Measurements from ENCODE around the gene OSBPL1A. TPM values are rescaled to one million over a fixed set of nuclear protein-coding genes. Genes with fewer than 3 reads are reported as not detected.

OSBPL1A gene
- total and polyA plus RNA-seq, 2 of the 8 experiments (the other 6 are each of a cell fraction or from before 2014, with no cell fraction given), result 53.2 to 74.9 TPM

DNA sequence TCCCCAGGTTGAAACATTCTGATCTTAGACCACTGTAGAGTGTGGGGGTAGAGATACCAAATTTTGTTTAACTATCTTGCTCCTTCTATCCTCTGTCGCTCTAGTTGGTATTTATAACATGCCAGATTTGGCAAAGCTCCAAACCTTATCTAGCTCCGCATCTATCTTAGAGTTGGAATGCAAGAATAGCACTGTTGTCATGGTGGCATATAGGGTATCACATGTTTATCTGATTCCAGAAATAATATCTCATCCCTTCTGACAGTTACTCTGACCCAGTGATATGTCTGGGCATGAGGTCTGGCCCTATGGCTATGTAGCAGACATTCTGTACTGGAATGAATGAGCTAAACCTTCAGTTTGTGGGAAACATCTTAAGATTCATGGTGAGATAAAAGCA, 207.0 kb downstream of the OSBPL1A start:
- Histone ChIP-seq H3K4me2 (ENCODE audit: insufficient read depth in 1 of 2, low read depth in 2 of 2, low read length in 2 of 2) (no peak overlapping the region), H3K27ac (ENCODE audit: low read depth, low read length) (no peak overlapping the region), H3K56ac (replicated peaks; ENCODE audit: insufficient read length, low read depth, low read length) (no peak overlapping the region), H2AK5ac (ENCODE audit: low read depth, low read length) (no peak overlapping the region), H4K20me1 (replicated peaks in 1 of 2; ENCODE audit: control insufficient read depth in 1 of 2, insufficient read depth in 2 of 2, low read length in 2 of 2) (no peaks in the 10 kb centered on the region), H2BK15ac (ENCODE audit: low read length) (no peak overlapping the region), H2BK20ac (ENCODE audit: low read length) (no peak overlapping the region), H3K9me3 (ENCODE audit: insufficient read depth in 2 of 2, low read depth in 1 of 2, low read length in 1 of 2) (no peaks in the 10 kb centered on the region), H3K9ac (replicated peaks in 1 of 4; ENCODE audit: extremely low read depth in 1 of 4, low read depth in 3 of 4, low read length in 3 of 4) (no peak overlapping the region), H3K4me3 (ENCODE audit: extremely low read depth in 1 of 4, insufficient read depth in 2 of 4, low read depth in 3 of 4, low read length in 4 of 4) (no peak overlapping the region), H4K91ac (replicated peaks; ENCODE audit: insufficient read length, low read length) (no peak overlapping the region), H2BK120ac (replicated peaks; ENCODE audit: low read depth, low read length) (no peak overlapping the region), H3K4ac (replicated peaks; ENCODE audit: insufficient read length, low read depth, low read length) (no peak overlapping the region), H3K79me1 (ENCODE audit: low read depth, low read length) (0 out of 2 replicates have a peak, but pooled peaks cover 2% of the 10 kb centered on the region), H4K5ac (ENCODE audit: insufficient read length, low read depth, low read length) (no peak overlapping the region), H3K27me3 (replicated peaks in 1 of 4; ENCODE audit: control insufficient read depth in 3 of 4, extremely low read depth in 1 of 4, insufficient read depth in 3 of 4, low read length in 3 of 4) (no peaks in the 10 kb centered on the region), H3K18ac (ENCODE audit: extremely low read depth, low read length) (no peak overlapping the region), H3K14ac (ENCODE audit: insufficient read length) (no peak overlapping the region), H3K23ac (ENCODE audit: insufficient read length) (no peak overlapping the region), H2BK12ac (ENCODE audit: low read depth, low read length) (no peak overlapping the region), H2BK5ac (ENCODE audit: low read depth, low read length) (no peak overlapping the region), H3K23me2 (ENCODE audit: low read depth, low read length) (no peaks in the 10 kb centered on the region), H3K79me2 (ENCODE audit: control insufficient read depth in 1 of 2, insufficient read depth in 2 of 2, low read length in 2 of 2) (no peaks in the 10 kb centered on the region), H2AFZ (ENCODE audit: low read length) (no peak overlapping the region), H4K8ac (ENCODE audit: extremely low read depth, insufficient read depth, low read length) (no peak overlapping the region), H3K4me1 (replicated peaks in 1 of 4; ENCODE audit: control insufficient read depth in 3 of 4, insufficient read depth in 4 of 4, low read length in 3 of 4) (0 out of 7 replicates have a peak, but pooled peaks cover 0 to 2% (median under 1%) of the 10 kb centered on the region in 4 experiments), H3K36me3 (ENCODE audit: control insufficient read depth in 2 of 4, insufficient read depth in 4 of 4, low read length in 3 of 4) (peaks cover 0 to 3% (median 0%) of the 10 kb centered on the region in 4 experiments; a peak in 2 of 8 replicates)
- ChIA-PET POLR2A (ENCODE audit: partially characterized antibody) (no interaction called here), CTCF (ENCODE audit: partially characterized antibody) (interaction anchor here (1.6 to 3.7 kb wide), 4 partner anchors 14 to 300 kb away, joined by 4 to 22 read pairs (median 5); no protein-coding TSS in a partner anchor)
- TF ChIP-seq CHD2 (IDR thresholded peaks at IDR 0.05; ENCODE audit: low read length), result no peak
- no peak for TF ChIP-seq RBBP5 (IDR thresholded peaks at IDR 0.05; ENCODE audit: borderline replicate concordance, low read depth, low read length)
- no peak for TF ChIP-seq RAD21 (IDR thresholded peaks at IDR 0.05 in 1 of 2, conservative IDR thresholded peaks at IDR 0.05 in 1 of 2; ENCODE audit: low read depth in 2 of 2, low read length in 2 of 2)
- no peak for TF ChIP-seq HDAC2 (IDR thresholded peaks at IDR 0.05; ENCODE audit: borderline replicate concordance in 1 of 2, low read depth in 2 of 2, low read length in 2 of 2)
- TF ChIP-seq CHD1 (IDR thresholded peaks at IDR 0.05; ENCODE audit: low read depth, low read length), result no peak
- TF ChIP-seq, protein P1, sequence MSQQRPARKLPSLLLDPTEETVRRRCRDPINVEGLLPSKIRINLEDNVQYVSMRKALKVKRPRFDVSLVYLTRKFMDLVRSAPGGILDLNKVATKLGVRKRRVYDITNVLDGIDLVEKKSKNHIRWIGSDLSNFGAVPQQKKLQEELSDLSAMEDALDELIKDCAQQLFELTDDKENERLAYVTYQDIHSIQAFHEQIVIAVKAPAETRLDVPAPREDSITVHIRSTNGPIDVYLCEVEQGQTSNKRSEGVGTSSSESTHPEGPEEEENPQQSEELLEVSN (IDR thresholded peaks at IDR 0.05), result no peak
- no peak for TF ChIP-seq KDM1A (IDR thresholded peaks at IDR 0.05; ENCODE audit: borderline replicate concordance, low read length)
- no peak for TF ChIP-seq CEBPB (IDR thresholded peaks at IDR 0.05; ENCODE audit: low read depth, low read length)
- TF ChIP-seq JUND (IDR thresholded peaks at IDR 0.05; ENCODE audit: low read length), result no peak
- no peak for TF ChIP-seq CBX5 (IDR thresholded peaks at IDR 0.05; ENCODE audit: low read depth, low read length)
- WGBS, 2 experiments (ENCODE audit: extremely low coverage in 1 of 2, insufficient coverage in 1 of 2, insufficient read length in 1 of 2, insufficient replicate concordance in 2 of 2, low coverage in 1 of 2, low lambda C conversion rate in 2 of 2, missing lambda C conversion rate in 1 of 2), result 95% methylated on average over 2 of the region's 2 CpGs; no CpG with 5 or more reads in 1 of the 2 experiments
- FAIRE-seq, result no peak
- no peak for DNase-seq (ENCODE audit: low read depth in 1 of 2, low spot score in 2 of 2)
